Ishikawa (cell line): Measurements from ENCODE around the gene METTL24.

Experiments
- CEBPB ChIP-seq: IDR thresholded peaks from 2 replicates; pipeline ENCODE4 v1.6.1; 2012
- CREB1 ChIP-seq: IDR thresholded peaks from 2 replicates; pipeline ENCODE4 v1.6.1; 2012; ENCODE audit warnings: low read depth
- EGR1 ChIP-seq: IDR thresholded peaks from 2 replicates; pipeline ENCODE4 v1.6.1; 2012
- EP300 ChIP-seq: IDR thresholded peaks from 2 replicates; pipeline ENCODE4 v1.6.1; 2012; ENCODE audit warnings: borderline replicate concordance
- FOXM1 ChIP-seq: IDR thresholded peaks from 2 replicates; pipeline ENCODE4 v1.6.1; 2012; ENCODE audit warnings: low read depth, borderline replicate concordance
- MAX ChIP-seq: IDR thresholded peaks from 2 replicates; pipeline ENCODE4 v1.6.1; 2012
- NFIC ChIP-seq: IDR thresholded peaks from 2 replicates; pipeline ENCODE4 v1.6.1; 2012
- RAD21 ChIP-seq: IDR thresholded peaks from 2 replicates; pipeline ENCODE4 v1.6.1; 2012; ENCODE audit warnings: low read depth
- REST ChIP-seq: IDR thresholded peaks from 2 replicates; pipeline ENCODE4 v1.6.1; 2012; ENCODE audit warnings: low read depth, mild to moderate bottlenecking
- TAF1 ChIP-seq: IDR thresholded peaks from 2 replicates; pipeline ENCODE4 v1.6.1; 2012; ENCODE audit warnings: low read depth, mild to moderate bottlenecking
- TCF12 ChIP-seq: IDR thresholded peaks from 2 replicates; pipeline ENCODE4 v1.6.1; 2012; ENCODE audit warnings: low read depth
- TEAD4 ChIP-seq: IDR thresholded peaks from 2 replicates; pipeline ENCODE4 v1.6.1; 2012
- USF1 ChIP-seq: IDR thresholded peaks from 2 replicates; pipeline ENCODE4 v1.6.1; 2012
- YY1 ChIP-seq: IDR thresholded peaks from 2 replicates; pipeline ENCODE4 v1.6.1; 2012; ENCODE audit warnings: low read depth
- ZBTB7A ChIP-seq: IDR thresholded peaks from 2 replicates; pipeline ENCODE4 v1.6.1; 2012; ENCODE audit warnings: low read depth

METTL24 gene

GRCh38 chr6:110399219-110400071, 41.3 kb upstream of the METTL24 start:
- TF ChIP-seq EP300, result no peak
- no peak for TF ChIP-seq REST
- no peak for TF ChIP-seq USF1
- TF ChIP-seq TEAD4, result no peak
- no peak for TF ChIP-seq CREB1
- no peak for TF ChIP-seq FOXM1
- TF ChIP-seq CEBPB, result no peak
- no peak for TF ChIP-seq TCF12
- TF ChIP-seq MAX, result no peak
- no peak for TF ChIP-seq NFIC
- TF ChIP-seq EGR1, result no peak
- no peak for TF ChIP-seq YY1
- no peak for TF ChIP-seq TAF1
- TF ChIP-seq ZBTB7A, result no peak
- TF ChIP-seq RAD21, result no peak

GRCh38 chr6:110398778-110399177, 40.6 kb upstream of the METTL24 start:
- TF ChIP-seq EP300 (no peak), YY1 (no peak), MAX (no peak), RAD21 (no peak), TCF12 (no peak)

GRCh38 chr6:110395221-110395620, 37.1 kb upstream of the METTL24 start:
- TF ChIP-seq REST, result no peak
- TF ChIP-seq EGR1, result no peak
- TF ChIP-seq TAF1, result no peak
- no peak for TF ChIP-seq USF1
- no peak for TF ChIP-seq NFIC
- no peak for TF ChIP-seq CREB1
- no peak for TF ChIP-seq MAX
- no peak for TF ChIP-seq ZBTB7A
- no peak for TF ChIP-seq EP300

GRCh38 chr6:110394409-110394808, 36.3 kb upstream of the METTL24 start:
- TF ChIP-seq MAX (no peak), USF1 (no peak), TAF1 (no peak), REST (no peak), TEAD4 (no peak), YY1 (no peak), RAD21 (no peak), EGR1 (no peak), FOXM1 (no peak)
